ENCODE measurements around the gene SPNS1. TPM values are rescaled to one million over a fixed set of nuclear protein-coding genes. Genes with fewer than 3 reads are reported as not detected.

Gene SPNS1
- total and polyA plus RNA-seq, 2 of the 8 experiments (the other 6 are each of a cell fraction or from before 2014, with no cell fraction given): 48.8 to 66.9 TPM

DNA sequence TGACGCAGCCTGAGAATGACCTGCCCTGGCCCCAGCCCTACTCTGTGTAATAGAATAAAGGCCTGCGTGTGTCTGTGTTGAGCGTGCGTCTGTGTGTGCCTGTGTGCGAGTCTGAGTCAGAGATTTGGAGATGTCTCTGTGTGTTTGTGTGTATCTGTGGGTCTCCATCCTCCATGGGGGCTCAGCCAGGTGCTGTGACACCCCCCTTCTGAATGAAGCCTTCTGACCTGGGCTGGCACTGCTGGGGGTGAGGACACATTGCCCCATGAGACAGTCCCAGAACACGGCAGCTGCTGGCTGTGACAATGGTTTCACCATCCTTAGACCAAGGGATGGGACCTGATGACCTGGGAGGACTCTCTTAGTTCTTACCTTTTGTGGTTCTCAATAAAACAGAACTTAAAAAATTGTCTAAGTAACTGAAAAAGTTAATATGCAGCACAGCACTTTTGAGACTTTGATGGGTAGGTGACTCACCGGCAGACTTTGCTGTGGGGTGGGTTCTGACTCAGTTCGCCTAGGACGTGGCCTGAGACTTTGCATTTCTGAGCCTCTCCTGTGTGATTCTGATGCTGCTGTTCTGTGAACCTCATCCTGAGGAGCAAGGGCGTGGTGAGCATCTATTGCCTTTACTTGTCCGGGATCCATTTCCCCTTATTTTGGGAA lies 15.9 kb downstream of the SPNS1 start:
- Histone ChIP-seq H3K4ac (replicated peaks; ENCODE audit: insufficient read length, low read depth, low read length) (no peak overlapping the region), H3K23me2 (ENCODE audit: low read depth, low read length) (no peaks in the 10 kb centered on the region), H3K4me2 (ENCODE audit: insufficient read depth in 1 of 2, low read depth in 2 of 2, low read length in 2 of 2) (no peak overlapping the region), H2BK12ac (ENCODE audit: low read depth, low read length) (no peak overlapping the region), H3K23ac (ENCODE audit: insufficient read length) (no peak overlapping the region), H3K14ac (ENCODE audit: insufficient read length) (no peak overlapping the region), H3K4me1 (replicated peaks in 1 of 4; ENCODE audit: control insufficient read depth in 3 of 4, insufficient read depth in 4 of 4, low read length in 3 of 4) (no peaks in the 10 kb centered on the region), H3K18ac (ENCODE audit: extremely low read depth, low read length) (no peak overlapping the region), H3K4me3 (ENCODE audit: extremely low read depth in 1 of 4, insufficient read depth in 2 of 4, low read depth in 3 of 4, low read length in 4 of 4) (no peak overlapping the region), H2BK15ac (ENCODE audit: low read length) (no peak overlapping the region), H2BK120ac (replicated peaks; ENCODE audit: low read depth, low read length) (no peak overlapping the region), H3K79me2 (ENCODE audit: control insufficient read depth in 1 of 2, insufficient read depth in 2 of 2, low read length in 2 of 2) (no peaks in the 10 kb centered on the region), H3K27me3 (replicated peaks in 1 of 4; ENCODE audit: control insufficient read depth in 3 of 4, extremely low read depth in 1 of 4, insufficient read depth in 3 of 4, low read length in 3 of 4) (no peaks in the 10 kb centered on the region), H2AFZ (ENCODE audit: low read length) (no peak overlapping the region), H2AK5ac (ENCODE audit: low read depth, low read length) (no peak overlapping the region), H2BK20ac (ENCODE audit: low read length) (no peak overlapping the region), H3K9me3 (ENCODE audit: insufficient read depth in 2 of 2, low read depth in 1 of 2, low read length in 1 of 2) (no peaks in the 10 kb centered on the region), H4K8ac (ENCODE audit: extremely low read depth, insufficient read depth, low read length) (no peak overlapping the region), H2BK5ac (ENCODE audit: low read depth, low read length) (no peak overlapping the region), H3K9ac (replicated peaks in 1 of 4; ENCODE audit: extremely low read depth in 1 of 4, low read depth in 3 of 4, low read length in 3 of 4) (no peak overlapping the region), H3K27ac (ENCODE audit: low read depth, low read length) (no peak overlapping the region), H4K5ac (ENCODE audit: insufficient read length, low read depth, low read length) (no peak overlapping the region), H3K79me1 (ENCODE audit: low read depth, low read length) (no peaks in the 10 kb centered on the region), H3K56ac (replicated peaks; ENCODE audit: insufficient read length, low read depth, low read length) (no peak overlapping the region), H4K20me1 (replicated peaks in 1 of 2; ENCODE audit: control insufficient read depth in 1 of 2, insufficient read depth in 2 of 2, low read length in 2 of 2) (peaks cover 0 to 2% of the 10 kb centered on the region in 2 experiments), H4K91ac (replicated peaks; ENCODE audit: insufficient read length, low read length) (no peak overlapping the region), H3K36me3 (ENCODE audit: control insufficient read depth in 2 of 4, insufficient read depth in 4 of 4, low read length in 3 of 4) (no peaks in the 10 kb centered on the region; a peak in 1 of 8 replicates)
- ChIA-PET POLR2A (ENCODE audit: partially characterized antibody) (interaction anchor here (0.6 to 1.2 kb wide), 2 partner anchors 9 to 120 kb away, joined by 3 to 5 read pairs; no protein-coding TSS in a partner anchor), CTCF (ENCODE audit: partially characterized antibody) (interaction anchor here (1.3 to 2.1 kb wide), 2 partner anchors 10 to 17 kb away, joined by 4 to 13 read pairs; no protein-coding TSS in a partner anchor)
- 84% methylated on average over 11 of the region's 11 CpGs; no CpG with 5 or more reads in 1 of the 2 experiments for WGBS, 2 experiments (ENCODE audit: extremely low coverage in 1 of 2, insufficient coverage in 1 of 2, insufficient read length in 1 of 2, insufficient replicate concordance in 2 of 2, low coverage in 1 of 2, low lambda C conversion rate in 2 of 2, missing lambda C conversion rate in 1 of 2)
- FAIRE-seq: no peak
- DNase-seq (ENCODE audit: low read depth in 1 of 2, low spot score in 2 of 2): no peak
- no peak for TF ChIP-seq EGR1 (IDR thresholded peaks at IDR 0.05; ENCODE audit: borderline replicate concordance, low read depth, low read length)
- TF ChIP-seq MAFK (IDR thresholded peaks at IDR 0.05; ENCODE audit: low read depth, low read length): no peak
- TF ChIP-seq RAD21 (IDR thresholded peaks at IDR 0.05 in 1 of 2, conservative IDR thresholded peaks at IDR 0.05 in 1 of 2; ENCODE audit: low read depth in 2 of 2, low read length in 2 of 2): no peak
- no peak for TF ChIP-seq CEBPB (IDR thresholded peaks at IDR 0.05; ENCODE audit: low read depth, low read length)
- TF ChIP-seq POLR2A (IDR thresholded peaks at IDR 0.05; ENCODE audit: control extremely low read depth in 1 of 2, low read depth in 2 of 2, low read length in 2 of 2): no peak
- no peak for TF ChIP-seq GTF2F1 (IDR thresholded peaks at IDR 0.05; ENCODE audit: borderline replicate concordance, low read depth, low read length)
- TF ChIP-seq TCF12 (IDR thresholded peaks at IDR 0.05; ENCODE audit: low read depth, low read length): no peak
- TF ChIP-seq RBBP5 (IDR thresholded peaks at IDR 0.05; ENCODE audit: borderline replicate concordance, low read depth, low read length): no peak
- TF ChIP-seq SP1 (IDR thresholded peaks at IDR 0.05; ENCODE audit: low read depth, low read length): no peak
- TF ChIP-seq TEAD4 (IDR thresholded peaks at IDR 0.05; ENCODE audit: low read depth, low read length): no peak
- no peak for TF ChIP-seq CREB1 (IDR thresholded peaks at IDR 0.05)
- no peak for TF ChIP-seq CHD2 (IDR thresholded peaks at IDR 0.05; ENCODE audit: low read length)
- TF ChIP-seq ATF2 (IDR thresholded peaks at IDR 0.05; ENCODE audit: low read length): no peak

Measured in H1 (cell line).